Stimulated activated CD4-positive, alpha-beta T cell treated with anti-CD3 and anti-CD28 coated beads, TNF-alpha, amount 100 ng/mL, for 48 hours (primary cell): ENCODE measurements around the gene KCNAB1.
A peak's percentile ranks its signal among the peaks of the same experiment; 100 is the strongest.

Source experiments
- DNase-seq, 3 donors: peaks; one replicate each; pipeline ENCODE4 v3.0.0-alpha.2; 2020; ENCODE audit warnings: low read depth in 3 of 3

The KCNAB1 gene

GRCh38 chr3:156455839-156456238 is 335.5 kb downstream of the KCNAB1 start:
- DNase-seq, result no peak

- no peak for DNase-seq
These were observed 336.4 kb downstream of the KCNAB1 start for GRCh38 chr3:156456771-156457224.

DNA sequence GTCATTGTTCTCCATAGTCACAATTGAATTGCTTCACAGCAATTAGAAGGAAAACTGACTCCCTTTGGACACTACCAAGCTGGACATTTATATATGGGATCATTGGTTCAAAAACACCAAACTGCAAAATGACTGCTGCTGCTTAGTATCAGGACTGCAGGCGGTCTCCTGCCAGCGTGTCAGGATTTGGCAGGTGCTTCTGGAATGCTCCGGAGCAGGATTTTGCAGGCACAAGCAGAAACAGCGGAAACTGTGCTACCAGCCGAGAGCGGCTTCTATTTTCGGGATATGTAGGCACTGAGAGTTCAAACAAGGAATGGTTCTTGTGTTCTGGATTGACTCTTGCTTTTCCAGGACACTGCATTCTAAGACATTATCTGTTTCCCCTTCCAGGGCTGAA is 339.1 kb downstream of the KCNAB1 start:
- no peak for DNase-seq

DNA sequence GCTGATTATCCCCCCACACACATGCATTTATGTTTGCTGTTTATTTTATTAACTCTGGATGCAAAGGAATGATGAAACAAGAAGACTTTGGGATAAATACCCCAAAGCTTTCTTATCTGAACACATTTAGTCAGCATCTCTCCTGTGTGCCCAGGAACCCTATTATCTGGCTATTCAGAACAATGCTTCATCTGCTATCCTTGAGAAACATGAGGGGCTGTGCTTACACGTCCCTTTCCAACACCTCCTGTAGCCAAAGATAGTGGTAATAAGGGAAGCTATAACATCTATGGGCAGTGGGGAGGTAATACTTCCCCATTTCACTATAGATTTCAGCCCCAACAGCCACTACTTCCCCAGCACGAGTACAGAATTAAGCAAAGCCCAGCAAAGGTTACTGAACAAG is 339.8 kb downstream of the KCNAB1 start:
- DNase-seq, result no peak

GRCh38 chr3:156461889-156462288 is 341.5 kb downstream of the KCNAB1 start:
- DNase-seq, result no peak

- DNase-seq, result no peak
These were observed 342.7 kb downstream of the KCNAB1 start for GRCh38 chr3:156463123-156463522.

GRCh38 chr3:156465194-156465593 is 344.8 kb downstream of the KCNAB1 start:
- no peak for DNase-seq

- no peak for DNase-seq
These were observed 349.1 kb downstream of the KCNAB1 start for GRCh38 chr3:156469456-156469855.

- no peak for DNase-seq
These were observed 351.1 kb downstream of the KCNAB1 start for GRCh38 chr3:156471431-156471830.

DNA sequence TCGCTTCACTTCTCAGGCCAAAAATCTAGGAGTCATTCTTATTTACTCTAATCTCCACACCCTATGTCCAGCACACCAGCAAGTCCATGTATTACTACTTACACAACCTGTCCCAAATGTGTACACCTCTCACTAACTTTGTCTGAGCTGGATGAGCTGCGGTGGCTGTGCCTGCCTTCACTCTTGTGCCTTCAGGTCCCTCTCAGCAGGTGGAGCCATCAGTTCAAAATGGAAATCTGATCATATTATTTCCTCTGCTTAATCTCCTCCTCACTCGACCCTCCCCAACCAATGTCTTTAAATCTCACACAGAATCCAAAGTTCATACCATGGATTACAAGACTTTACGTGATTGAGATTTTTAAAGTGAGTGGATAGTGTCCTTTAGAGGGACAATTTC is 351.8 kb downstream of the KCNAB1 start:
- no peak for DNase-seq

GRCh38 chr3:156472684-156473083 is 352.3 kb downstream of the KCNAB1 start:
- no peak for DNase-seq

- DNase-seq, result no peak
These were observed 353.0 kb downstream of the KCNAB1 start for GRCh38 chr3:156473341-156473740.

- DNase-seq, result no peak
These were observed 354.4 kb downstream of the KCNAB1 start for GRCh38 chr3:156474560-156475389.

GRCh38 chr3:156477323-156477722 is 356.9 kb downstream of the KCNAB1 start:
- DNase-seq, result no peak

GRCh38 chr3:156478891-156479290 is 358.5 kb downstream of the KCNAB1 start:
- DNase-seq, result no peak

GRCh38 chr3:156479604-156480003 is 359.2 kb downstream of the KCNAB1 start:
- DNase-seq, result no peak

GRCh38 chr3:156480949-156481348 is 360.6 kb downstream of the KCNAB1 start:
- no peak for DNase-seq

- no peak for DNase-seq
These were observed 362.6 kb downstream of the KCNAB1 start for GRCh38 chr3:156483002-156483401.

GRCh38 chr3:156483426-156483825 is 363.0 kb downstream of the KCNAB1 start:
- peak in 1 of 3 donors; percentile 1 for DNase-seq

DNA sequence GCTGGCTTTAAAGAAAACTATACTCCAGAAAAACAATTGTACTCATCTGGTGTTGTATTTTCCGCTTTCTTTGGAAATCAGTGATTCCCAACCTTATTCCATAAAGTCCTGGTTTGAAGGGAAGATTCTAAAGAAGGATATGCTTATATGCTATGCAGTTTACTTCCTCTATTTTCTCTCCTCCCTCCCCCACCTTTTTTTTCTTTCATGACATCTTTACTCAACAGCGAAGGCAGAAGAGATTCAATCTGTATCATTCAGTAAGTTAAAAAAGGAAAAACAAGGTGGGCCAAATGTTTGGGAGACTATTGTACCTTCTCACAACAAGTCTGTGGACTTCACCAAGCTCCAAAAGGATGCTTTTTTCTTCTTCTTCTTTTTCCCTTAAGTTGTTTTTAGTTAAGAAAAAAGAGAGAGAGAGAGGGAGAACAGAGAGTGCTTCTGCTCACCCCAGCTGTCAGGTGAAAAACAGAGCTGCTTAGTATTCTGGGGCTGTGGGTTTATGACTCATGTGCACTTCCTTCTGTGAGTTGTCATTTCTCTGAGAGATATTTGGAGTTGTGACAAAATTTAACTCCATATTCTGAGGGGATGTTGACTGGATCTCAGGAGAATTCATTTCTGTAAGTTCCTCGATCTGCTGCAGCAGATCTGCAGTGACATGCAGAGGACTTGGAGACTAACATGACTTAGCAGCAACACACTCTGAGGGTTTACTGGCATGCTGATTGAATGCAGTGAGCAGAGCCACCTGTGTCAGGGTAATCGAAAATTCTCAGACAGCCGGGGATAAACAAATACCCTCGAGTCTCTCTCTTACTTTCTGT is 363.8 kb downstream of the KCNAB1 start:
- DNase-seq, result peak in 2 of 3 donors; percentile 20 to 21

DNA sequence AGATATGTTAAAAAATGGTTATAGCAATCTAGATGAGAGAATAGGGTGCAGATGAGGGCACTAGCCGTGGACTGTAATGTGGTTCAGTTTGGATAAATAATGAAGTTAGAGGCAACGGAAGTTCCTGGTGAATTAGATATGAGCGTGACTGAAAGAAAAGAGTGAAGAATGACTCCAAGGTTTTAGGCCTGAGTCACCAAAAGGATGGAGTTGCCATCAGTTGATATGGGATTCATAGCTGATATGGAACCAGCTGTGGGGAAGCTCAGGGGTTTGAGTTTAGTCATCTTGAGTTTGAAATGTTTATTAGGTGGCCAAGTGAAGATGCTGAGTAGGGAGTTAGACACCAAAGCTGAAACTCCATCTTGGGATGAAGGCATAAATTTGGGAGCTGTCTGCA is 368.4 kb downstream of the KCNAB1 start:
- DNase-seq, result no peak

DNA sequence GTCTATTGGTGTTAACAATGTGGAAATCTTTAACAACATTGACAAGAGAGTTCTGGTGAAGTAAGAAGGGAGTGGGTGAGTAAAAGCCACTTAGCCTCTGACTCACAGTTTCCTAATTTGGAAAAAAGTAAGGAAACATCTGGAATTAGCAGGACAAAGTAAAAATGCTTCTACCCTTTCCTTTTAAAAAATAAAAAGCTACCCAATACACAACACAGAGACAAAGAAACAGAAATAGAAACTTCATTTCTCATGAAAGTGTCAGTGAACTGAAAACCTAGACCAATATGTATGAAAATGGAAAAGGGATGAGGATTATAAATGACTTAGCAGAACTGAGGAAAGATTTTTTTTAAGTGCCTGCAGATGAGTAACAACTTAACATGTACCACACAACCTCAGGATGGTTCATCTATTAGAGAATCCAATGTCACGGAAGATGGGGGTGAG is 369.1 kb downstream of the KCNAB1 start:
- no peak for DNase-seq

GRCh38 chr3:156491192-156491591 is 370.8 kb downstream of the KCNAB1 start:
- DNase-seq, result no peak
